ENCODE measurements around the gene RSPO1.

RSPO1 gene

GRCh38 chr1:37567023-37567422, 67.7 kb downstream of the RSPO1 start:
- DNase-seq (ENCODE audit: low read depth in 2 of 2) = no peak

GRCh38 chr1:37564892-37565291, 69.8 kb downstream of the RSPO1 start:
- DNase-seq (ENCODE audit: low read depth in 2 of 2) = no peak

- no peak for DNase-seq (ENCODE audit: low read depth in 2 of 2)
Measured at GRCh38 chr1:37562984-37563383, 71.7 kb downstream of the RSPO1 start.

All from stimulated activated CD4-positive, alpha-beta T cell treated with anti-CD3 and anti-CD28 coated beads, Interleukin-15, amount 100 ng/mL, for 48 hours (primary cell).